CD4-positive, alpha-beta T cell (primary cell): ENCODE measurements around the gene SEC24D. TPM values are rescaled to one million over a fixed set of nuclear protein-coding genes. Genes with fewer than 3 reads are reported as not detected.

Source experiments
- ATAC-seq: fragments of 200-7000 bp; cut with Tn5 transposase; one replicate; pipeline ENCODE4 v1.10.0; 2022; ENCODE audit warnings: mild to moderate bottlenecking; ENCODE audit not compliant: poor library complexity
- CTCF ChIA-PET: fragments of 350-600 bp; sonication (Branson Sonifier 250); formaldehyde crosslinking; loops from one replicate; lab custom pipeline; 2021; ENCODE audit warnings: antibody characterized with exemption, inconsistent platforms; lab: Charles Lee
- POLR2A ChIA-PET: fragments of 350-600 bp; sonication (Branson Sonifier 250); formaldehyde crosslinking; loops from one replicate; lab custom pipeline; 2021; ENCODE audit warnings: antibody characterized with exemption, inconsistent platforms; lab: Charles Lee
- DNase-seq, 14 experiments: peaks; one replicate each; pipeline ENCODE4 v3.0.0-alpha.2; 2013 to 2020; ENCODE audit warnings: mixed read lengths in 2 of 14
- H3K27ac ChIP-seq, 2 donors: one replicate each; pipeline versions ENCODE4 v1.5.1 to v1.7.0; 2013; ENCODE audit warnings: low read length in 2 of 2, low read depth in 1 of 2, mild to moderate bottlenecking in 1 of 2
- H3K27me3 ChIP-seq, 2 experiments: 1 replicate in 1 of 2; 2 replicates in 1 of 2; pipeline versions ENCODE4 v1.6.1 to v1.7.0; 2013; ENCODE audit warnings: low read length in 2 of 2, control low read depth in 1 of 2, mild to moderate bottlenecking in 1 of 2, moderate library complexity in 1 of 2; ENCODE audit not compliant: insufficient read depth in 2 of 2, control insufficient read depth in 1 of 2
- H3K36me3 ChIP-seq: one replicate; pipeline ENCODE4 v1.6.1; 2013; ENCODE audit warnings: low read length, control low read depth; ENCODE audit not compliant: insufficient read depth
- H3K4me1 ChIP-seq: one replicate; pipeline ENCODE4 v1.6.1; 2013; ENCODE audit warnings: low read length, control low read depth; ENCODE audit not compliant: insufficient read depth
- H3K4me3 ChIP-seq: one replicate; pipeline ENCODE4 v1.5.1; 2013; ENCODE audit warnings: mild to moderate bottlenecking, low read length, moderate library complexity
- H3K9me3 ChIP-seq, 2 experiments: 1 replicate in 1 of 2; 2 replicates in 1 of 2; pipeline versions ENCODE4 v1.6.1 to v1.7.0; 2013; ENCODE audit warnings: low read length in 2 of 2, mild to moderate bottlenecking in 2 of 2, control low read depth in 1 of 2, moderate library complexity in 1 of 2; ENCODE audit not compliant: control insufficient read depth in 1 of 2, insufficient read depth in 1 of 2
- H3K27ac Mint-ChIP-seq: one replicate; pipeline ENCODE4 v1.8.0; 2020; ENCODE audit warnings: mixed read lengths
- H3K27me3 Mint-ChIP-seq: one replicate; pipeline ENCODE4 v1.8.0; 2021; ENCODE audit warnings: mixed read lengths
- H3K36me3 Mint-ChIP-seq: one replicate; pipeline ENCODE4 v1.8.0; 2021; ENCODE audit warnings: low read depth, mixed read lengths
- H3K4me1 Mint-ChIP-seq: one replicate; pipeline ENCODE4 v1.8.0; 2021; ENCODE audit warnings: low read depth, mixed read lengths
- H3K4me3 Mint-ChIP-seq: one replicate; pipeline ENCODE4 v1.8.0; 2020; ENCODE audit warnings: mild to moderate bottlenecking, mixed read lengths
- H3K9me3 Mint-ChIP-seq: one replicate; pipeline ENCODE4 v1.8.0; 2020; ENCODE audit warnings: mixed read lengths
- CTCF ChIP-seq: fragments of 200-600 bp; IDR thresholded peaks from one replicate; pipeline ENCODE4 v1.8.0; 2022; ENCODE audit warnings: antibody characterized with exemption, mild to moderate bottlenecking
- intact Hi-C, 2 experiments: fragments of 100-400 bp; cut with DNase I in 1 of 2; cut with micrococcal nuclease in 1 of 2; formaldehyde crosslinking; loops; one replicate each; pipeline versions ENCODE4 v1.15.1 to v1.9.0; 2023 to 2025; cut with DNase I, micrococcal nuclease
- total RNA-seq, 174 experiments: library from RNA in 2 of 174; stranded (reverse) in 2 of 174; gene quantifications; one replicate each; pipeline ENCODE4 v1.2.3 and lab custom pipeline; 2021 to 2026

The SEC24D gene
- total RNA-seq, 2 experiments from 2014 or later, result 13.9 to 14.8 TPM

GRCh38 chr4:118776157-118776954 is 59.6 kb downstream of the SEC24D start:
- H3K36me3 ChIP-seq, result no peaks in the 10 kb centered on the region
- H3K4me1 Mint-ChIP-seq, result no peaks in the 10 kb centered on the region
- intact Hi-C loops, result no loop called here
- no peak overlapping the region for H3K27ac Mint-ChIP-seq
- no peak overlapping the region for H3K4me3 ChIP-seq
- no peak overlapping the region for H3K27ac ChIP-seq
- H3K4me1 ChIP-seq, result no peaks in the 10 kb centered on the region
- no peaks in the 10 kb centered on the region for H3K36me3 Mint-ChIP-seq
- no peak overlapping the region for H3K4me3 Mint-ChIP-seq
- DNase-seq (no peak), ATAC-seq (no peak)
- TF ChIP-seq CTCF, result no peak
- no peaks in the 10 kb centered on the region for H3K27me3 Mint-ChIP-seq
- POLR2A ChIA-PET, result no interaction called here
- H3K27me3 ChIP-seq, result no peaks in the 10 kb centered on the region
- H3K9me3 ChIP-seq, result no peaks in the 10 kb centered on the region
- CTCF ChIA-PET, result no interaction called here
- H3K9me3 Mint-ChIP-seq, result no peaks in the 10 kb centered on the region

- ChIA-PET POLR2A (no interaction called here), CTCF (interaction anchor here (1.0 kb wide), 1 partner anchor 72 kb away, joined by 3 read pairs; no protein-coding TSS in a partner anchor)
- Histone ChIP-seq H3K9me3 (no peaks in the 10 kb centered on the region), H3K36me3 (no peaks in the 10 kb centered on the region), H3K4me3 (no peak overlapping the region), H3K27me3 (no peaks in the 10 kb centered on the region), H3K27ac (no peak overlapping the region), H3K4me1 (no peaks in the 10 kb centered on the region)
- Mint-ChIP-seq H3K4me3 (no peak overlapping the region), H3K27ac (no peak overlapping the region), H3K4me1 (no peaks in the 10 kb centered on the region), H3K9me3 (no peaks in the 10 kb centered on the region), H3K27me3 (no peaks in the 10 kb centered on the region), H3K36me3 (no peaks in the 10 kb centered on the region)
- DNase-seq (no peak), ATAC-seq (no peak)
- intact Hi-C loops, result no loop called here
- no peak for TF ChIP-seq CTCF
Measured at GRCh38 chr4:118775405-118775804, 60.5 kb downstream of the SEC24D start.

- no peaks in the 10 kb centered on the region for H3K4me1 ChIP-seq
- H3K4me3 ChIP-seq, result no peak overlapping the region
- H3K27me3 Mint-ChIP-seq, result no peaks in the 10 kb centered on the region
- intact Hi-C loops, result loop anchor here in 1 of 2 experiments (5.0 kb wide), 1 partner anchor 267 kb away; no protein-coding TSS in a partner anchor
- no peak overlapping the region for H3K4me3 Mint-ChIP-seq
- H3K27me3 ChIP-seq, result no peaks in the 10 kb centered on the region
- H3K27ac Mint-ChIP-seq, result no peak overlapping the region
- no peak for DNase-seq
- no peak for TF ChIP-seq CTCF
- no peaks in the 10 kb centered on the region for H3K9me3 Mint-ChIP-seq
- no peaks in the 10 kb centered on the region for H3K36me3 Mint-ChIP-seq
- no peaks in the 10 kb centered on the region for H3K9me3 ChIP-seq
- no peak for ATAC-seq
- no peaks in the 10 kb centered on the region for H3K4me1 Mint-ChIP-seq
- no peaks in the 10 kb centered on the region for H3K36me3 ChIP-seq
- CTCF ChIA-PET, result interaction anchor here (1.0 to 1.7 kb wide), 2 partner anchors 72 to 90 kb away, joined by 3 to 4 read pairs; no protein-coding TSS in a partner anchor
- POLR2A ChIA-PET, result no interaction called here
- no peak overlapping the region for H3K27ac ChIP-seq
Measured at GRCh38 chr4:118774989-118775388, 60.9 kb downstream of the SEC24D start.
